HG03103 (cell line): Measurements from ENCODE around the gene ADAM12.

Experiments
- ATAC-seq: cut with Tn5 transposase; IDR thresholded peaks from one replicate; pipeline ENCODE4 v1.9.1; 2021; ENCODE audit warnings: low read depth; ENCODE audit not compliant: unreplicated experiment

ADAM12 gene

GRCh38 chr10:126324826-126325225 lies 63.5 kb downstream of the ADAM12 start:
- no peak for ATAC-seq

GRCh38 chr10:126321440-126321839 lies 66.8 kb downstream of the ADAM12 start:
- no peak for ATAC-seq

GRCh38 chr10:126317751-126318150 lies 70.5 kb downstream of the ADAM12 start:
- no peak for ATAC-seq

- no peak for ATAC-seq
Observed at GRCh38 chr10:126315494-126316177, 72.6 kb downstream of the ADAM12 start.

- ATAC-seq = no peak
Observed at GRCh38 chr10:126314863-126315493, 73.3 kb downstream of the ADAM12 start.

- no peak for ATAC-seq
Observed at GRCh38 chr10:126312167-126312566, 76.1 kb downstream of the ADAM12 start.

GRCh38 chr10:126309228-126309883 lies 78.9 kb downstream of the ADAM12 start:
- no peak for ATAC-seq

- ATAC-seq = no peak
Observed at GRCh38 chr10:126302826-126303665, 85.2 kb downstream of the ADAM12 start.

GRCh38 chr10:126302476-126302756 lies 85.9 kb downstream of the ADAM12 start:
- ATAC-seq = no peak

- no peak for ATAC-seq
Observed at GRCh38 chr10:126301701-126302475, 86.4 kb downstream of the ADAM12 start.

- no peak for ATAC-seq
Observed at GRCh38 chr10:126294451-126294850, 93.8 kb downstream of the ADAM12 start.

GRCh38 chr10:126290232-126290631 lies 98.0 kb downstream of the ADAM12 start:
- no peak for ATAC-seq

- no peak for ATAC-seq
Observed at GRCh38 chr10:126288547-126289493, 99.5 kb downstream of the ADAM12 start.

- ATAC-seq = no peak
Observed at GRCh38 chr10:126286256-126286780, 102.0 kb downstream of the ADAM12 start.

- ATAC-seq = no peak
Observed at GRCh38 chr10:126283307-126283706, 105.0 kb downstream of the ADAM12 start.

- ATAC-seq = no peak
Observed at GRCh38 chr10:126278851-126279250, 109.4 kb downstream of the ADAM12 start.

GRCh38 chr10:126277181-126277580 lies 111.1 kb downstream of the ADAM12 start:
- no peak for ATAC-seq

- no peak for ATAC-seq
Observed at GRCh38 chr10:126272526-126272925, 115.8 kb downstream of the ADAM12 start.

GRCh38 chr10:126270111-126270510 lies 118.2 kb downstream of the ADAM12 start:
- ATAC-seq = no peak
